GM12891 (cell line): ENCODE results near the gene RECQL.

Experiments used
- PAX5 ChIP-seq: IDR thresholded peaks from 2 replicates; pipeline ENCODE4 v1.6.1; 2011; ENCODE audit warnings: low read length, moderate library complexity, mild to moderate bottlenecking; ENCODE audit not compliant: insufficient read depth, severe bottlenecking
- POLR2A ChIP-seq: IDR thresholded peaks from 2 replicates; pipeline ENCODE4 v1.6.1; 2011; ENCODE audit warnings: low read depth, low read length, control low read depth
- POLR2AphosphoS5 ChIP-seq: IDR thresholded peaks from 2 replicates; pipeline ENCODE4 v1.6.1; 2011; ENCODE audit warnings: low read depth, low read length, control low read depth
- TAF1 ChIP-seq: IDR thresholded peaks from 2 replicates; pipeline ENCODE4 v1.6.1; 2011; ENCODE audit warnings: low read depth, low read length, control low read depth

DNA sequence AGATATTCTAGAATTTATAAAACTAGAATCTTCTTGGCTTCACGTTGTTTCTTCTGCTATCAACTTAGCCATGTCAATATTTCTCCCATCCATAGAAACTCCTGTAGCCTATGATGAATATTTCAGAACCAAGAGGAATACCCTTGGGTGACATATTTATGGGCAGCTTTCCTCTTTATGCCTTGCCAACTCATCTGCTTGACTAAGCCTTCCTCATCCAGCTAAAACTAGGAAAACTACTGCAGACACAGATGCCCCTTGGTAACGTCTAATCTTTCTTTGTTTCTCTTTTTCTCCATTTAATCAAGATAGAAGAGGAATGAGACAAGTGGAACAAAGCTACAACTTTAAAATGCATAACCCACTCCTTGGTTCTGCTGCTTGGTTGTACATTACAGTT lies 6.4 kb upstream of the RECQL start:
- no peak for TF ChIP-seq POLR2AphosphoS5
- no peak for TF ChIP-seq POLR2A
- TF ChIP-seq PAX5: no peak
- TF ChIP-seq TAF1: no peak
